ENCODE measurements around the gene TMPRSS2. TPM values are rescaled to one million over a fixed set of nuclear protein-coding genes. Genes with fewer than 3 reads are reported as not detected.
"Not testable (repeated sequence)": the region's sequence is repeated elsewhere in the genome, so short reads cannot be mapped to it uniquely, and the experiment has no call there.

Gene TMPRSS2
- total and polyA plus RNA-seq, 7 donors: 0.33 to 434 (median 34.4) TPM; not detected in 1

DNA sequence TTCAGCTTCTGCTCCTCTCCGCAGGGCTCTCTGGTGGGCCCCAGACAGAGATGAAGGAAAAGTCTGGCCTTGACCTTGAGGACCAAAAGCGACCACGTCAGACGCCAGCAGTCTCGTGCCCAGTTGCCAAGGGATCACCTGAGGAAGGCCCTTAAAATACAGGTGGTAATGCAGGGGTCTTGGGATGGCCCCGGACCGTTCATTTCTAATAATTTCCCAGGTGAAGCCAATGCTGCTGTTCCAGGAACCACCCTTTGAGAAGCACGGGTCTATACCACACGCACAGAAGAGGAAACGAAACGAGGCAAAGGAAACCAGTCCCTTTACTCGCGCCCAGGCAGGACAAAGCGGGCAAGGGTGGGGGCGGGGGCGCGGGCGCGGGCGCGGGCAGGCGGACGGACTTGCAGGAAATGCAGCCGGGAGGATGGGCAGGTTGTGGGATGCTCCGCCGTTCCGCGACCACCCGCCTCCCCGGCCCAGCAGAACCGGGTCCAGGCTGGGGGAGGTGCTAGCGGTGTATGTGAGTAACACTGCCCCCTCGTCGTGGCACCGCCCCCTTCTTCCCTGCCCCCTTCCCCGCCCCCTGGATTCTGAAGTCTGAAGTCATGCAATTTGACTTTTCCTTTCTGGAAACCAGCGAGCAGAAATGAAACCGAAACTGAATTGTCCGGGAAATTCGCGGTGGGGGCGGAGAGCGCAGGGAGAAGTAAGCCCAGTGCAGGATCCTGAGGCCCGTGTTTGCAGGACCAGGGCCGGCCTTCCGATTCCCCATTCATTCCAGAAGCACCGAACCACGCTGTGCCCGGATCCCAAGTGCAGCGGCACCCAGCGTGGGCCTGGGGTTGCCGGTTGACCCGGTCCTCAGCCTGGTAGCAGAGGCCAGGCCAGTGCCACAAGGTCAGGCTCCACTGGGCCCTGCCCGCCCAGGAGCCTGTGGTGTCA, 87.8 kb downstream of the TMPRSS2 start:
- intact Hi-C loops (cut with DNase I): loop anchor here (10.0 kb wide), 2 partner anchors 55 to 815 kb away; partner anchors contain the start of gene MX2
- H3K9me3 ChIP-seq: no peaks in the 10 kb centered on the region
- TF ChIP-seq, protein P1, sequence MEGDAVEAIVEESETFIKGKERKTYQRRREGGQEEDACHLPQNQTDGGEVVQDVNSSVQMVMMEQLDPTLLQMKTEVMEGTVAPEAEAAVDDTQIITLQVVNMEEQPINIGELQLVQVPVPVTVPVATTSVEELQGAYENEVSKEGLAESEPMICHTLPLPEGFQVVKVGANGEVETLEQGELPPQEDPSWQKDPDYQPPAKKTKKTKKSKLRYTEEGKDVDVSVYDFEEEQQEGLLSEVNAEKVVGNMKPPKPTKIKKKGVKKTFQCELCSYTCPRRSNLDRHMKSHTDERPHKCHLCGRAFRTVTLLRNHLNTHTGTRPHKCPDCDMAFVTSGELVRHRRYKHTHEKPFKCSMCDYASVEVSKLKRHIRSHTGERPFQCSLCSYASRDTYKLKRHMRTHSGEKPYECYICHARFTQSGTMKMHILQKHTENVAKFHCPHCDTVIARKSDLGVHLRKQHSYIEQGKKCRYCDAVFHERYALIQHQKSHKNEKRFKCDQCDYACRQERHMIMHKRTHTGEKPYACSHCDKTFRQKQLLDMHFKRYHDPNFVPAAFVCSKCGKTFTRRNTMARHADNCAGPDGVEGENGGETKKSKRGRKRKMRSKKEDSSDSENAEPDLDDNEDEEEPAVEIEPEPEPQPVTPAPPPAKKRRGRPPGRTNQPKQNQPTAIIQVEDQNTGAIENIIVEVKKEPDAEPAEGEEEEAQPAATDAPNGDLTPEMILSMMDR (IDR thresholded peaks at IDR 0.05): no peak
- peak; percentile 38 to 77 (median 62) for TF ChIP-seq POLR2AphosphoS5 (IDR thresholded peaks at IDR 0.05)
- peak overlapping the region; percentile 84 to 90 (median 86) for H3K27ac ChIP-seq
- peak; percentile 92 for DNase-seq
- WGBS, 2 donors: 4 to 7% methylated on average over 54 of the region's 54 CpGs
- peak overlapping the region; percentile 62 to 69 (median 67) for H3K4me3 ChIP-seq
- H3K36me3 ChIP-seq: no peaks in the 10 kb centered on the region
- no peaks in the 10 kb centered on the region for H3K27me3 ChIP-seq
- peaks cover 0 to 12% (median 8%) of the 10 kb centered on the region in 4 donors for H3K4me1 ChIP-seq

DNA sequence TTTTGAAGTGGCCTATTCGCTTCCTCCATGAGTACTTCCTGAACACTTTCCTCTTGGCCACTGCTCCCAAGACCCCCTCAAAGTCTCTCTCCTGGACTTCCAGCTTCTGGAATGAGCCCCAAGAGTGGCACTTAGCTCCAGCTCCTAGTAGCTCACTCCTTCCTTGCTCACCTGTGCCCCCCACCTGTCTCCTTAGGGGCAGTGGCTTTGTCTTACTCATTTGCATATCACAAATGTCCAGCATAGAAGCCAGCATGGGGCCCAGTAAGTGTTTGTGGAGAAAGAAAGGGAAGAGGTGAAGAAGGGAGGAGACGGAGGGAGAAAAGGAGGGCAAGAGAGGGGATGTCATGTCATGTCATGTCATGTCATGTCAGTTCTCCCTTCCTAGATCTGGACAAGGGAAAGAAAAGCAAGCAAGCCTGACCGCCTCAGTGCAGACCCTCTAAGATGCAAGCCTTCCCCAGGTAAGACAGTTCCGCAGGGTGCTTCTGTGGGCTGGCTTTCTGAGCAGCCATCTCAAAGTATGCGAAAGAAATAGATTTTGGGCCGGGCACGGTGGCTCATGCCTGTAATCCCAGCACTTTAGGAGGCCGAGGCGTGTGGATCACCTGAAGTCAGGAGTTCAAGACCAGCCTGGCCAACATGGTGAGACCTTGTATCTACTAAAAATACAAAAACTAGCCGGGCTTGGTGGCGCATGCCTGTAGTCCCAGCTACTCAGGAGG, 88.8 kb downstream of the TMPRSS2 start:
- H3K36me3 ChIP-seq: no peaks in the 10 kb centered on the region
- H3K27ac ChIP-seq: peak overlapping the region; percentile 84 to 90 (median 86)
- no peak overlapping the region for H3K4me3 ChIP-seq
- intact Hi-C loops (cut with DNase I): loop anchor here (10.0 kb wide), 1 partner anchor 54 kb away; the partner anchor contains the start of gene MX2
- no peak for DNase-seq
- peaks cover 0 to 2% (median 1%) of the 10 kb centered on the region in 4 donors for H3K9me3 ChIP-seq
- no peaks in the 10 kb centered on the region for H3K27me3 ChIP-seq
- H3K4me1 ChIP-seq: peaks cover 0 to 12% (median 8%) of the 10 kb centered on the region in 4 donors
- WGBS, 2 donors: 95 to 96% methylated on average over 11 of the region's 11 CpGs
- TF ChIP-seq POLR2A (IDR thresholded peaks at IDR 0.05) (no peak), POLR2AphosphoS5 (IDR thresholded peaks at IDR 0.05) (no peak), EP300 (IDR thresholded peaks at IDR 0.05) (no peak)
- TF ChIP-seq, protein P1 (IDR thresholded peaks at IDR 0.05): no peak

DNA sequence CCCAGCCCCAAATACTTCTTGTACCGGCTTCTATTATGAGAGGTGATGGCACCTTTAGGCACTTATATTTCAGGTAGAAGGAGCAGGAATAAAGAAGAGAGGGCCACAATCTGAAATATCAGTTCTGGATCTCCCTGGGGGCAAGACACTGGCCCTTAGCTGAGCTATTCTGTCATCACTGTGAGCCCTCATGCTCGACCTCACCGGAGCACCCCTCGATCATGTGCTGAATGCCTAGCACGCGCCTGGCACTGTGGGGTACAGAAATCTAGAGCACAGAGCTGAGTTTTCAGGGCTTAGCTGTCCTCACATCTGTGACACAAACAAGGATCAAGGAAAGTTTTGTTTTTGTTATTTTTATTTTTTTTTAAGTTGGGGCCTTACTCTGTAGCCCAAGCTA, 89.6 kb downstream of the TMPRSS2 start:
- TF ChIP-seq POLR2A (IDR thresholded peaks at IDR 0.05) (no peak), POLR2AphosphoS5 (IDR thresholded peaks at IDR 0.05) (no peak), EP300 (IDR thresholded peaks at IDR 0.05) (no peak)
- TF ChIP-seq, protein P1 (IDR thresholded peaks at IDR 0.05): no peak
- no peaks in the 10 kb centered on the region for H3K36me3 ChIP-seq
- H3K27ac ChIP-seq: peak overlapping the region in 1 of 4 donors; percentile 85
- intact Hi-C loops (cut with DNase I): loop anchor here (10.0 kb wide), 1 partner anchor 54 kb away; the partner anchor contains the start of gene MX2
- 95 to 96% methylated on average over 6 of the region's 6 CpGs for WGBS, 2 donors
- no peak overlapping the region for H3K4me3 ChIP-seq
- no peaks in the 10 kb centered on the region for H3K27me3 ChIP-seq
- H3K4me1 ChIP-seq: peaks cover 0 to 12% (median 8%) of the 10 kb centered on the region in 4 donors
- H3K9me3 ChIP-seq: peaks cover 0 to 2% (median 1%) of the 10 kb centered on the region in 4 donors
- no peak for DNase-seq

DNA sequence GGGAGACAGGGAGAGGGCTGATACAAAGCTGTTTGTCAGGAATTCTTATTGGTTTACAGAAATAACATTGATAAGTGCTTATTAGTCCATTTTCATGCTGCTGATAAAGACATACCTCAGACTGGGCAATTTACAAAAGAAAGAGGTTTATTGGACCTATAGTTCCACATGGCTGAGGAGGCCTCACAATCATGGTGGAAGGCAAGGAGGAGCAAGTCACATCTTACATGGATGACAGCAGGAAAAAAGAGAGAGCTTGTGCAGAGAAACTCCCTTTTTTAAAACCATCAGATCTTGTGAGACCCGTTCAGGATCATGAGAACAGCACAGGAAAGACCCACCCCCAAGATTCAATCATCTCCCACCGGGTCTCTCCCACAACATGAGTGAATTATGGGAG, 90.5 kb downstream of the TMPRSS2 start:
- not testable (repeated sequence) for H3K27me3 ChIP-seq, H3K9me3 ChIP-seq, H3K36me3 ChIP-seq, DNase-seq, H3K27ac ChIP-seq, H3K4me3 ChIP-seq
- H3K4me1 ChIP-seq: peaks cover 0 to 12% (median 8%) of the 10 kb centered on the region in 4 donors
- intact Hi-C loops (cut with DNase I): loop anchor here (10.0 kb wide), 1 partner anchor 53 kb away; the partner anchor contains the start of gene MX2
- 91 to 96% methylated on average over 2 of the region's 2 CpGs for WGBS, 2 donors

Small RNA genes within 50 kb of the gene (small RNA-seq; reads per million reads assigned to genes)
- 0 reads per million in 3 donors for gene RF00421

Other genes starting within 250 kb of the TMPRSS2 start
- under 1 TPM in 1 of 4 donors, not detected in 3; 0.16 TPM for gene FAM3B, start 191.4 kb downstream of the TMPRSS2 start, total RNA-seq
- gene FAM3B, start 191.4 kb downstream of the TMPRSS2 start, polyA plus RNA-seq: 1 to 10 TPM in 2 of 3 donors, not detected in 1; 1.4 to 2.5 TPM
- gene MX2, start 146.1 kb downstream of the TMPRSS2 start, total RNA-seq: 1 to 10 TPM; 5.1 to 9.6 (median 7.3) TPM
- 10 to 100 TPM in 1 of 3 donors, 1 to 10 TPM in 2; 2.5 to 23.9 (median 6.0) TPM for gene MX2, start 146.1 kb downstream of the TMPRSS2 start, polyA plus RNA-seq
- gene MX1, start 81.9 kb downstream of the TMPRSS2 start, total RNA-seq: 10 to 100 TPM in 3 of 4 donors, 1 to 10 TPM in 1; 8.6 to 30.7 (median 26.7) TPM
- gene MX1, start 81.9 kb downstream of the TMPRSS2 start, polyA plus RNA-seq: 10 to 100 TPM; 13.2 to 76.7 (median 34.9) TPM

Measured in sigmoid colon (tissue), 7 donors.